Mesodermal cell (in vitro differentiated cells): ENCODE measurements around the gene TOX2.

Experiments used
- H3K27ac ChIP-seq: 2 replicates; pipeline ENCODE4 v1.7.0; 2013; ENCODE audit warnings: mild to moderate bottlenecking, low read depth, low read length, moderate library complexity; ENCODE audit not compliant: severe bottlenecking
- H3K36me3 ChIP-seq: 2 replicates; pipeline ENCODE4 v1.7.1; 2013; ENCODE audit warnings: mild to moderate bottlenecking, low read length, moderate library complexity; ENCODE audit not compliant: control insufficient read depth, insufficient read depth
- H3K4me1 ChIP-seq: one replicate; pipeline ENCODE4 v1.7.1; 2013; ENCODE audit warnings: mild to moderate bottlenecking, low read length; ENCODE audit not compliant: insufficient read depth, control insufficient read depth, poor library complexity, severe bottlenecking
- H3K4me3 ChIP-seq: 2 replicates; pipeline ENCODE4 v1.7.0; 2013; ENCODE audit warnings: low read length, control low read depth, mild to moderate bottlenecking; ENCODE audit not compliant: insufficient read depth, poor library complexity, severe bottlenecking; ENCODE audit errors: extremely low read depth
- H3K9me3 ChIP-seq: 2 replicates; pipeline ENCODE4 v1.7.1; 2013; ENCODE audit warnings: mild to moderate bottlenecking, low read length, moderate library complexity; ENCODE audit not compliant: control insufficient read depth
- WGBS, 2 experiments: methylation state at CpG; one replicate each; pipeline ENCODE4 v1.1.5; 2013; ENCODE audit warnings: missing lambda C conversion rate in 2 of 2; ENCODE audit not compliant: insufficient coverage in 2 of 2; 5-methylcytosine and 5-hydroxymethylcytosine counted together

The TOX2 gene

DNA sequence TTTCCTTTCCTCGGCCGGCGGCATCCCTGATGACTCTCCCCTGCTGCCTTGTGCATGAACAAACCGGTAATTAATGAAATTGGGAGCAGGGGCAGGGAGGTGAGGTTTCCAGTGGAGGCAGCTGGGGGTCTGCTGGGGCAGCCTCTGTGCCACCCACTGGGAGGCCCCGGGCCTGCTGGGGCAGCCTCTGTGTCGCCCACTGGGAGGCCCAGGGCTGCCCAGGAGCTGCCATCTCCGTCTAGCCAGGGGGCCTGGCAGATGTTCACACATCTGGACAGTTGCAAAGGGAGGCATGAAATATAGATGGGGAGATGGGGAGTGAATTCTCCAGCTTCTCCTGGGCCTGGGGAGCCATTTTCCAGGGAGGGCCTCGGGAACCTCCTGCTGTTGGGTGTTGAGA, 33.8 kb downstream of the TOX2 start:
- WGBS, 2 experiments = 83 to 92% methylated on average over 7 to 8 of the region's 8 CpGs
- no peaks in the 10 kb centered on the region for H3K36me3 ChIP-seq
- H3K27ac ChIP-seq = no peak overlapping the region
- H3K9me3 ChIP-seq = no peaks in the 10 kb centered on the region
- H3K4me3 ChIP-seq = no peak overlapping the region
- H3K4me1 ChIP-seq = peaks cover 33% of the 10 kb centered on the region

- no peaks in the 10 kb centered on the region for H3K36me3 ChIP-seq
- H3K27ac ChIP-seq = no peak overlapping the region
- 98% methylated on average over 4 to 6 of the region's 6 CpGs for WGBS, 2 experiments
Measured at GRCh38 chr20:43949248-43949647, 34.6 kb downstream of the TOX2 start.

DNA sequence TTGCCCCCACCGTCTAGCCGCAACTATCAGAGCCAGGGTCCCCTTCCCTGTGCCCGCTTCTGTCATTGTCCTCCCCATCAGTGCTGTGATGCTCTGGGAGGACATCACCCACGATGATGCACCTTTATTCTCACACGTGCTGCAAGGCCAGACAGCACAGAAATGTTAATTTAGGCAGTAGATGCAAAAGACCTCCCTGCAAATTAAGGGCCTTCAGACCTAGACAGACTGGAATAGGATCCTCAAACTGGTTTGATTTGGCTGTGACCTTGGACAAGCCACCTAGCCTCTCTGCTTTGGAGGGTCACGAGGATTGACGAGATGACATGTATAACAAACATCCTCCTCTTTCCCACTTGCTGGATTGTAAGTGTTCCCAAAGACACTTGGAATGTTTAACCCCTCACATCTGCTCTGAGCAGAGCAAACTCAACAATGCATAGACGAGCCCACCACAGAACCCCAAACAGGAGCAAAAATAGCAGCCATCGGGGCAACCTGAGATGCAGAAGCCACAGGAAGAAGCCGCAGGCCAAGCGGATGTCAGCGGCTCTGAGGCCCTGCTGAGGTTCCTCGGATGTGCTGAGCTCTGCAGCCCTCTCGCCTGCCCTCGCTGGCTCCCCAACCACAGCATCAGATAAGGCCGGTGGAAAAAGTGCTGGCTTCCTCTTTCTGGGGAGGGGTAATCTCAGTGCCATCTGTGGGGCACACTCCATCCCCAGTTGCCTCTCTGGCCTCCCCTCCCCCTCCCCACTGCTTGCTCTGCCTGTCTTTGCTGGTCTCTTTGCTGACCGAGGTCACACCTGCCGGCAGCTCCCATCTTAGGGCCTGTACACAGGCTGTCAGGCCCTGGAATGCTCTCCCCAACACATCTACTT, 35.3 kb downstream of the TOX2 start:
- Histone ChIP-seq H3K4me3 (no peak overlapping the region), H3K36me3 (no peaks in the 10 kb centered on the region), H3K27ac (no peak overlapping the region), H3K4me1 (peaks cover 48% of the 10 kb centered on the region), H3K9me3 (no peaks in the 10 kb centered on the region)
- 79 to 84% methylated on average over 12 to 15 of the region's 18 CpGs for WGBS, 2 experiments

More at GRCh38 chr20:43949248-43949647, 34.6 kb downstream of the TOX2 start:
- Histone ChIP-seq H3K9me3 (no peaks in the 10 kb centered on the region), H3K4me1 (peaks cover 41% of the 10 kb centered on the region), H3K4me3 (no peak overlapping the region)

GRCh38 chr20:43953919-43954592, 39.4 kb downstream of the TOX2 start:
- Histone ChIP-seq H3K4me1 (peaks cover 62% of the 10 kb centered on the region), H3K36me3 (no peaks in the 10 kb centered on the region), H3K27ac (no peak overlapping the region), H3K4me3 (no peak overlapping the region), H3K9me3 (peaks cover 4% of the 10 kb centered on the region)
- WGBS, 2 experiments = 77 to 78% methylated on average over 6 to 8 of the region's 8 CpGs

DNA sequence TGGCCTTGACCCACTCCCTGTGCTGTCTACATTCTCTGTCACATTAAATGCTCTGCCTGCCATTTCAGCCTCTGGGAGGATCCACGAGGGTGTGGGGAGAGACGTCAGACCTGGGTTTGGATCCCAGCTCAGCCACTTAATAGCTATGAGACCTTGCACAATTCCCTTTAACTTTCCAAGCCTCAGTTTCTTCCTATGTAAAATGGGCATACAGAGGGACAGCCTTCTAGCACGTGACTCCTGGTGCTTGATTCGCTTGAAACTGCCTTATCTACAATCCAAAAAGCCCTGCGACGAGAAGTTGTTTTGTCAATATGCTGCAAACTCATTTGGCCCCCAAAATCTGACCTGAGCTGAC, 40.0 kb downstream of the TOX2 start:
- 88 to 91% methylated on average over 4 to 5 of the region's 6 CpGs for WGBS, 2 experiments
- no peaks in the 10 kb centered on the region for H3K36me3 ChIP-seq

DNA sequence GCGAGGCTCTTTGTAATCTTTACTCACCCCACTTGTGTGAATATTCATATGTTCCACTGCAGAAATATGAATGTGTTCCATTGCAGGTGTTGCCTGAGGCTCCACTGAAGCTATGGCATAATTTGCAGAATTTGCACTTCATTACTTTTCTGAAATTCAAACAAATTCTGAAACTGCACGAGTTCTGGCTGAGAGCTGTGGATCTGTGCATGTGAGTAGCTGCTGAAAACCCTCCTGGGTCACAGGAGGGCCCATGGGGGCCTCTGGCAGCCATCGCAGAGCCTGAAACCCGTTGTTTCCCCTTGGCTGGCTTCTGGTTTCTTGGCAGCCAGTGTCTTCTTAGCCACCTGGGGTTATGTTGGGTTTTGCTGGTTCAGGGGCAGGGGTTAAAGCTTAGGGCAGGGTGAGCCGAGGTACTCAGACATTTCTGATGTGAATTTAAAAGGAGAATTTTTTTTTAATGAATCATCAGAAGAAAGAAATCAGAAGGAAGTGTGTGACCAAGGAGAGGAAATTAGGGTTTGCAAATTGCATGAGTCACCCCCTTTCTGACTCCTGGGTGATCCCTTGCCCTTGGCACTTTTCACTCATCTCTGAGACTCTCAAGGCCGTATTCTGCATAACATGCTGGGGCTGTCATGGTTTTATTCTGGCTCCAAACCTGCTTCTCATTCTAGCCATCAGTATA, 40.6 kb downstream of the TOX2 start:
- no peak overlapping the region for H3K4me3 ChIP-seq
- peaks cover 4% of the 10 kb centered on the region for H3K9me3 ChIP-seq
- H3K27ac ChIP-seq = peak overlapping the region; percentile 70
- no peaks in the 10 kb centered on the region for H3K36me3 ChIP-seq
- peaks cover 56% of the 10 kb centered on the region for H3K4me1 ChIP-seq
- 48 to 60% methylated on average over 4 to 5 of the region's 6 CpGs for WGBS, 2 experiments

More for the DNA sequence above, 40.0 kb downstream of the TOX2 start:
- Histone ChIP-seq H3K9me3 (peaks cover 4% of the 10 kb centered on the region), H3K4me3 (no peak overlapping the region), H3K27ac (peak overlapping the region; percentile 70), H3K4me1 (peaks cover 61% of the 10 kb centered on the region)

DNA sequence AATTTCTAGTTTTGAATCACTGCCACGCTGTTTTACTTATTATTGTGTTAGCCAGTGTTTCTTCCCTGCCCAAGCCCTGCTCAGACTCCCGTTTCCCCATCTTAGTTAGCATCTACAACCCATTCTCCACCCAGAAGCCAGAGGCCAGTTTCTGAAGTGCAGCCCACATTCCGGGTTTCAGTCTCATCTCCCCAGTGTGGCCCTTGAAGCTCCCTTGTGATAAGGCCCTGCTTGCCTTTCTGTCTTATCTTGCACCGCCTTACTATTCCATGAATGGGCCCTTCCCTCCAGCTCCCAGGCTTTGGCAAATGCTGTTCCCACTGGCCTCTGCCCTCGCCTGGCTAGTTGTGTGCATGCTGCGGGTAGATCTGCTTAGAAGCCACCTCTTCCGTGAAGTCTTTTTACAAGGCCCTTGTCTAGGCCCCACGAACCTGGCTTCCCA, 41.1 kb downstream of the TOX2 start:
- Histone ChIP-seq H3K4me1 (peaks cover 53% of the 10 kb centered on the region), H3K36me3 (no peaks in the 10 kb centered on the region), H3K9me3 (peaks cover 4% of the 10 kb centered on the region), H3K4me3 (no peak overlapping the region), H3K27ac (peak overlapping the region; percentile 70)
- WGBS, 2 experiments = 77 to 85% methylated on average over 6 to 7 of the region's 8 CpGs

GRCh38 chr20:43957392-43957791, 42.7 kb downstream of the TOX2 start:
- 89% methylated on average over 1 to 3 of the region's 3 CpGs for WGBS, 2 experiments
- peaks cover 4% of the 10 kb centered on the region for H3K9me3 ChIP-seq
- H3K4me1 ChIP-seq = peaks cover 50% of the 10 kb centered on the region
- H3K27ac ChIP-seq = no peak overlapping the region
- no peaks in the 10 kb centered on the region for H3K36me3 ChIP-seq
- H3K4me3 ChIP-seq = no peak overlapping the region

DNA sequence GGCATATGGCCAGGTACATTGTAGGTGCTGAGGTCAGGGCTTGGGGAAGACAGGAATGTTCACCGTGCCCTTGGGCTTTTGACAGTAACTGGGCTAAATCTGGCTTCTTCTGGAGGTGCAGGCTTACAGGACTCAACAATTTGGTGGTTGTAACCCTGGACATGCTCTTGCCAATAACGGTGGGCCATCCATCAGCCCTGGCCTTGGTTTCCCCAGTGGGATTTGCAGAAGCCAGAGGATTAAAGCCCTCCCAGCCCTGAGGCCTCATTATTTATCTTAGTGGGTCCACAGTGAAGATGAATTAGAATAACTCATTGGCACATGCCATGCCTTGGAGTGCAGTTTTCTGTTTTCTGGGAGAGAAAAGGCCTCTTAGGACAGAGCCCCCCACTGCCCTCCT, 44.0 kb downstream of the TOX2 start:
- Histone ChIP-seq H3K9me3 (peaks cover 4% of the 10 kb centered on the region), H3K27ac (no peak overlapping the region), H3K4me1 (peaks cover 44% of the 10 kb centered on the region), H3K4me3 (no peak overlapping the region), H3K36me3 (no peaks in the 10 kb centered on the region)
- 92 to 93% methylated on average over 2 of the region's 2 CpGs for WGBS, 2 experiments

DNA sequence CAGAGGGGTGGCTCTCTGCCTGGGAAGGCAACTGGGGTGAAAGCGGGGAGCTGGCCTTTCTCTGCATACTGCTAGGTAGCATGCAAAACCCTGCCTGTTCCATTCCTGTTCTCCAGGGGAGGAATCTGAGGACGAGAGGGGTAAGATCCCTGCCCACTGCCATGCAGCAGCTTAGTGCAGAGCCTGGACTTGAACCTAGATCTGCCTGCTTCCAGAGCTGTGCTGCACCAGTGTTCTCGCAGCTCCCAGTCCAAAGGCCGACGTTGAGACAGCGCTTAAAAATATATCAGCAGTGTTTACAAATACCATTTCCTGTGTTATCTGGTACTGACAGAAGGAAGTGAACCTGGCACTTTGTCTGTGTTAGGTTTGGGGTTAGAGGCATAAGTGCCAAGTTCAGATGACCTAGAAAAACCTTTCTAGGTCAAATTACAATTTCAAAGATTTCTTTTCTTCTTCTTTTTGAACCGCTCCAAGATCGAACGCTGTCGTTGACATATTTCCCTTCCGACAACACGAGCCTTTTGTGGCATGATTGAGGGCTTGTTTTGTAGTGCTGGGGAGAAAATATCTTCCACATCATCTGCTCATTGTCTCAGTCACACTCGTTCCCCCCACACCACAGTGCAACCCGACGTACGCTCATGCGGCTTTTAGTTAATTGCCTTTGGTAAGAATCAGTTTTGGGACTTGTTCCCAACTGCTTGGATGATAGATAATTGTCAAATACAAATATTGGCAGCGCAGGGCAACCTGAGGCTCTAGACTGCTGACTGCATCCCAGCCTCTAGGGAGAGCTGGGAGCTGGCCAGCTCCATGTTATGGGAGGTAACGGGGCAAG, 44.6 kb downstream of the TOX2 start:
- Histone ChIP-seq H3K27ac (no peak overlapping the region), H3K36me3 (no peaks in the 10 kb centered on the region), H3K4me1 (peaks cover 38% of the 10 kb centered on the region), H3K9me3 (peaks cover 4% of the 10 kb centered on the region), H3K4me3 (no peak overlapping the region)
- WGBS, 2 experiments = 86 to 89% methylated on average over 3 to 4 of the region's 19 CpGs
